GM10266 (cell line): ENCODE measurements around the gene KRT76.

Source experiments
- DNase-seq: peaks from one replicate; pipeline ENCODE4 v3.0.0; 2012; ENCODE audit errors: extremely low spot score
- TF ChIP-seq, protein P1 (sequence below): IDR thresholded peaks from 2 replicates; pipeline ENCODE4 v1.5.1; 2012; ENCODE audit warnings: mild to moderate bottlenecking, low read depth; ENCODE audit not compliant: control insufficient read depth, insufficient read depth; ENCODE audit errors: missing control alignments

Gene KRT76

DNA sequence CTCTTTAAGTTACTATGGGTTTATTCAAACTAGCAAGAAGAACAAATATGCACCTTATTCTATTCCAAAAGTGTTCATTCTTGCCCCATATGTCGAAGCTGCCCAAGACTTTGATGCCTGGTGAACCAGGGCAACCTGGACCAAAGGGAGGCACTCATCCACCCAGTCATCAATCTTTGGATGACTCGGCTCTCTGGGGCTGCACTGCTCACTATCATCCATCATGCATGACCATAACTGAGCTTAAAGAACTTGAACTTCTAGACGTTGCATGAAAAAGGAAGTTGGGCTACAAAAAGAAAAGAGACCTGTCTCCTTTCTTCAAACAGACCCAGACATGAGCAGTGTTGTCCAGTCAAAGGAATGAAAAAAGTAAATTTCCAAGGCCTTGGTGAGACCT, 35.6 kb upstream of the KRT76 start:
- no peak for DNase-seq
- TF ChIP-seq, protein P1, sequence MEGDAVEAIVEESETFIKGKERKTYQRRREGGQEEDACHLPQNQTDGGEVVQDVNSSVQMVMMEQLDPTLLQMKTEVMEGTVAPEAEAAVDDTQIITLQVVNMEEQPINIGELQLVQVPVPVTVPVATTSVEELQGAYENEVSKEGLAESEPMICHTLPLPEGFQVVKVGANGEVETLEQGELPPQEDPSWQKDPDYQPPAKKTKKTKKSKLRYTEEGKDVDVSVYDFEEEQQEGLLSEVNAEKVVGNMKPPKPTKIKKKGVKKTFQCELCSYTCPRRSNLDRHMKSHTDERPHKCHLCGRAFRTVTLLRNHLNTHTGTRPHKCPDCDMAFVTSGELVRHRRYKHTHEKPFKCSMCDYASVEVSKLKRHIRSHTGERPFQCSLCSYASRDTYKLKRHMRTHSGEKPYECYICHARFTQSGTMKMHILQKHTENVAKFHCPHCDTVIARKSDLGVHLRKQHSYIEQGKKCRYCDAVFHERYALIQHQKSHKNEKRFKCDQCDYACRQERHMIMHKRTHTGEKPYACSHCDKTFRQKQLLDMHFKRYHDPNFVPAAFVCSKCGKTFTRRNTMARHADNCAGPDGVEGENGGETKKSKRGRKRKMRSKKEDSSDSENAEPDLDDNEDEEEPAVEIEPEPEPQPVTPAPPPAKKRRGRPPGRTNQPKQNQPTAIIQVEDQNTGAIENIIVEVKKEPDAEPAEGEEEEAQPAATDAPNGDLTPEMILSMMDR = no peak

- DNase-seq = no peak
- TF ChIP-seq, protein P1 = no peak
Observed at GRCh38 chr12:52812073-52812400, 34.9 kb upstream of the KRT76 start.

- DNase-seq = no peak
- TF ChIP-seq, protein P1 = no peak
Observed at GRCh38 chr12:52811191-52812072, 34.3 kb upstream of the KRT76 start.

- DNase-seq = no peak
- TF ChIP-seq, protein P1 = no peak
Observed at GRCh38 chr12:52810554-52810953, 33.4 kb upstream of the KRT76 start.

GRCh38 chr12:52809166-52809565, 32.0 kb upstream of the KRT76 start:
- TF ChIP-seq, protein P1 = no peak
- DNase-seq = no peak

- TF ChIP-seq, protein P1 = no peak
- no peak for DNase-seq
Observed at GRCh38 chr12:52808573-52809160, 31.5 kb upstream of the KRT76 start.
